Adrenal gland (tissue), 12 donors: ENCODE measurements around the gene ERCC4. TPM values are rescaled to one million over a fixed set of nuclear protein-coding genes. Genes with fewer than 3 reads are reported as not detected.

Experiments used
- DNase-seq, 7 donors: peaks; one replicate each; pipeline ENCODE4 v3.0.0-alpha.2; 2019 to 2020
- H3K27ac ChIP-seq, 5 donors: fragments of 200-600 bp; sonication (generic) in 4 of 5; 1 replicate in 3 of 5; 2 replicates in 2 of 5; pipeline versions ENCODE4 v1.5.1 to v1.8.0; 2016 to 2020; ENCODE audit warnings: mild to moderate bottlenecking in 1 of 5
- H3K27me3 ChIP-seq: fragments of 200-600 bp; 2 replicates; pipeline ENCODE4 v1.8.0; 2021
- H3K36me3 ChIP-seq, 2 donors: fragments of 200-600 bp; replicated peaks in 1 of 2; 1 replicate in 1 of 2; 2 replicates in 1 of 2; pipeline versions ENCODE4 v1.5.1 to v1.8.0; 2018 to 2022
- H3K4me1 ChIP-seq, 2 donors: fragments of 200-600 bp; replicated peaks in 1 of 2; 1 replicate in 1 of 2; 2 replicates in 1 of 2; pipeline versions ENCODE4 v1.5.1 to v1.8.0; 2018 to 2021
- H3K4me3 ChIP-seq, 4 donors: fragments of 200-600 bp; sonication (generic) in 3 of 4; one replicate each; pipeline ENCODE4 v1.5.1; 2016 to 2018
- H3K9me3 ChIP-seq, 3 donors: fragments of 200-600 bp; sonication (generic) in 1 of 3; replicated peaks in 1 of 3; 1 replicate in 2 of 3; 2 replicates in 1 of 3; pipeline versions ENCODE4 v1.5.1 to v1.8.0; 2016 to 2021
- POLR2A ChIP-seq, 2 donors: fragments of 450-650 bp; IDR thresholded peaks; one replicate each; pipeline ENCODE4 v1.6.1; 2017; ENCODE audit warnings: antibody characterized with exemption in 2 of 2, mild to moderate bottlenecking in 2 of 2, moderate library complexity in 1 of 2
- WGBS, 4 donors: extraction: QIAGEN DNeasy Blood & Tissue Kit in 2 of 4; methylation state at CpG; one replicate each; pipeline versions ENCODE4 v1.1.5 to v1.1.7; 2013 to 2017; 5-methylcytosine and 5-hydroxymethylcytosine counted together
- intact Hi-C, 2 donors: fragments of 100-400 bp; cut with DNase I; formaldehyde crosslinking; loops; one replicate each; pipeline versions ENCODE4 v1.14.1 to v1.15.0; 2022 to 2023
- polyA plus RNA-seq, 3 donors: library from polyadenylated mRNA; stranded (reverse); fragments of 200-250 nt in 2 of 3; fragments of 350-450 nt in 1 of 3; fragmentation: Illumina TruSeq in 1 of 3; extraction: RNeasy Lipid Tissue Mini Kit (QIAGEN cat#74804) in 1 of 3; gene quantifications; one replicate each; pipeline ENCODE4 v1.2.3, GENCODE V29; 2013 to 2014
- total RNA-seq, 9 donors: library from RNA; depleted of rRNA in 4 of 9; stranded (reverse); fragments of >200 nt in 4 of 9; fragments of 120-200 nt in 1 of 9; fragmentation: NEBNext Ultra II Directional in 1 of 9; extraction: Animal tissue kit (Norgen Biotek cat#: 25700) in 1 of 9; gene quantifications; one replicate each; pipeline versions ENCODE4 v1.1.0 to v1.2.4, GENCODE V29; 2013 to 2023
- TF ChIP-seq, protein P1 (sequence below), 6 experiments: fragments of 450-650 bp in 4 of 6; fragments of 200-600 bp in 2 of 6; sonication (generic) in 1 of 6; IDR thresholded peaks; 1 replicate in 5 of 6; 2 replicates in 1 of 6; pipeline versions ENCODE4 v1.5.1 to v1.8.0; 2016 to 2021; ENCODE audit warnings: antibody characterized with exemption in 6 of 6, mild to moderate bottlenecking in 2 of 6, moderate library complexity in 1 of 6
- donor health status: healthy with polysubstance abuse.
- donor health status: Bipolar disorder and iron deficiency.
- donor health status: DM: yes; HTN: yes; CAD: no.
- donor health status: DM: no; HTN: no; CAD: no.
- donor health status: DM: no; HTN: no; CAD: no.
- donor health status: DM: yes; HTN: yes; CAD: no.

Gene ERCC4
- total and polyA plus RNA-seq, 12 donors = 2.8 to 27.9 (median 15.4) TPM

GRCh38 chr16:13950821-13951547, 31.0 kb downstream of the ERCC4 start:
- Histone ChIP-seq H3K27ac (peak overlapping the region in 1 of 5 donors; percentile 8), H3K27me3 (no peaks in the 10 kb centered on the region), H3K4me3 (no peak overlapping the region), H3K9me3 (no peaks in the 10 kb centered on the region), H3K4me1 (peaks cover 14 to 33% of the 10 kb centered on the region in 2 donors), H3K36me3 (peaks cover 0 to 24% of the 10 kb centered on the region in 2 donors)
- intact Hi-C loops = no loop called here
- whole genome bisulfite sequencing, 4 donors = 66 to 78% (median 71%) methylated on average over 5 of the region's 5 CpGs
- DNase-seq = no peak
- no peak for TF ChIP-seq POLR2A (IDR thresholded peaks at IDR 0.05)
- TF ChIP-seq, protein P1, sequence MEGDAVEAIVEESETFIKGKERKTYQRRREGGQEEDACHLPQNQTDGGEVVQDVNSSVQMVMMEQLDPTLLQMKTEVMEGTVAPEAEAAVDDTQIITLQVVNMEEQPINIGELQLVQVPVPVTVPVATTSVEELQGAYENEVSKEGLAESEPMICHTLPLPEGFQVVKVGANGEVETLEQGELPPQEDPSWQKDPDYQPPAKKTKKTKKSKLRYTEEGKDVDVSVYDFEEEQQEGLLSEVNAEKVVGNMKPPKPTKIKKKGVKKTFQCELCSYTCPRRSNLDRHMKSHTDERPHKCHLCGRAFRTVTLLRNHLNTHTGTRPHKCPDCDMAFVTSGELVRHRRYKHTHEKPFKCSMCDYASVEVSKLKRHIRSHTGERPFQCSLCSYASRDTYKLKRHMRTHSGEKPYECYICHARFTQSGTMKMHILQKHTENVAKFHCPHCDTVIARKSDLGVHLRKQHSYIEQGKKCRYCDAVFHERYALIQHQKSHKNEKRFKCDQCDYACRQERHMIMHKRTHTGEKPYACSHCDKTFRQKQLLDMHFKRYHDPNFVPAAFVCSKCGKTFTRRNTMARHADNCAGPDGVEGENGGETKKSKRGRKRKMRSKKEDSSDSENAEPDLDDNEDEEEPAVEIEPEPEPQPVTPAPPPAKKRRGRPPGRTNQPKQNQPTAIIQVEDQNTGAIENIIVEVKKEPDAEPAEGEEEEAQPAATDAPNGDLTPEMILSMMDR (IDR thresholded peaks at IDR 0.05) = no peak

DNA sequence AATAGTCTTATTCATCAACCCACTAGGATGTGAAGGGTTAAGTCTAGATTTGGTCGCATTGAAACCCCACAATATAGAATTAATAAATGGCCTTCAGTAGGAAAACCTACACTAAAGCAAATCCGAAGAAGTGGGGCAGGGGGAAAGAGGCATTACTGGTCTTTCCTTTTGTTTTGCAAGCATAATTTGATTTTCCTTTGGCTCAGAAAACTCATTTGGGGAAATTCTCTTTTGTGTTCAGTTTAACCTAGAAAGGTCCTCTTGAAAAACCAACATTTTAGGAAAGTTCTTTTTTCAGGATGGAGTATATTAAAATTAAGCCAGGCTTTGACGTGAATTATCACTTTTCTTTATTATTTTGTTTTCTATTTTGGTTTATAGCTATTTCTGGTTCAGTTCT, 31.7 kb downstream of the ERCC4 start:
- intact Hi-C loops = no loop called here
- Histone ChIP-seq H3K4me1 (peaks cover 21 to 40% of the 10 kb centered on the region in 2 donors), H3K36me3 (peaks cover 0 to 18% of the 10 kb centered on the region in 2 donors), H3K27me3 (no peaks in the 10 kb centered on the region), H3K9me3 (no peaks in the 10 kb centered on the region), H3K4me3 (no peak overlapping the region), H3K27ac (no peak overlapping the region)
- no peak for DNase-seq
- TF ChIP-seq, protein P1 (IDR thresholded peaks at IDR 0.05) = no peak
- no peak for TF ChIP-seq POLR2A (IDR thresholded peaks at IDR 0.05)
- 28 to 37% (median 29%) methylated on average over 3 of the region's 3 CpGs for WGBS, 4 donors

GRCh38 chr16:13953501-13953900, 33.5 kb downstream of the ERCC4 start:
- intact Hi-C loops = no loop called here
- no peak for DNase-seq
- WGBS, 4 donors = 52 to 69% (median 61%) methylated on average over 2 of the region's 2 CpGs
- Histone ChIP-seq H3K36me3 (peaks cover 0 to 6% of the 10 kb centered on the region in 2 donors), H3K4me1 (peaks cover 29 to 55% of the 10 kb centered on the region in 2 donors), H3K9me3 (no peaks in the 10 kb centered on the region), H3K27me3 (no peaks in the 10 kb centered on the region), H3K27ac (no peak overlapping the region), H3K4me3 (no peak overlapping the region)
- TF ChIP-seq POLR2A (IDR thresholded peaks at IDR 0.05) = no peak
- TF ChIP-seq, protein P1 (IDR thresholded peaks at IDR 0.05) = no peak

- no peaks in the 10 kb centered on the region for H3K36me3 ChIP-seq
- DNase-seq = peak in 1 of 7 donors; percentile 12
- intact Hi-C loops = loop anchor here in 1 of 2 donors (5.0 kb wide), 1 partner anchor 56 kb away; no protein-coding TSS in a partner anchor
- peak overlapping the region; percentile 74 to 94 (median 89) for H3K27ac ChIP-seq
- no peaks in the 10 kb centered on the region for H3K9me3 ChIP-seq
- WGBS, 4 donors = 27 to 32% (median 30%) methylated on average over 14 of the region's 14 CpGs
- H3K4me3 ChIP-seq = peak overlapping the region in 2 of 4 donors; percentile 2 to 53
- H3K27me3 ChIP-seq = no peaks in the 10 kb centered on the region
- TF ChIP-seq POLR2A (IDR thresholded peaks at IDR 0.05) = no peak
- TF ChIP-seq, protein P1 (IDR thresholded peaks at IDR 0.05) = no peak
- H3K4me1 ChIP-seq = peaks cover 24 to 48% of the 10 kb centered on the region in 2 donors
Observed at GRCh38 chr16:13956635-13957196, 36.8 kb downstream of the ERCC4 start.
